Left ventricle myocardium superior (tissue), 1 donor: ENCODE data around the gene ABCA6. TPM values are rescaled to one million over a fixed set of nuclear protein-coding genes. Genes with fewer than 3 reads are reported as not detected.

Source experiments
- ATAC-seq: fragments of 200-7000 bp; cut with Tn5 transposase; one replicate; pipeline ENCODE4 v1.9.1; 2020; ENCODE audit warnings: mild to moderate bottlenecking, moderate library complexity
- DNase-seq: peaks from one replicate; pipeline ENCODE4 v3.0.0-alpha.2; 2020
- intact Hi-C: fragments of 100-400 bp; cut with micrococcal nuclease; formaldehyde crosslinking; loops from one replicate; pipeline ENCODE4 v1.11.0; 2022
- total RNA-seq: library from RNA; stranded (reverse); fragmentation: NEBNext Ultra II Directional; extraction: Animal tissue kit (Norgen Biotek cat#: 25700); gene quantifications from one replicate; pipeline ENCODE4 v1.2.1, GENCODE V29; 2021
- donor health status: DM: no; HTN: yes; CAD: no; lungs with severe emphysema.

The ABCA6 gene
- total RNA-seq, 1 donor from 2014 or later, result 21.5 TPM

DNA sequence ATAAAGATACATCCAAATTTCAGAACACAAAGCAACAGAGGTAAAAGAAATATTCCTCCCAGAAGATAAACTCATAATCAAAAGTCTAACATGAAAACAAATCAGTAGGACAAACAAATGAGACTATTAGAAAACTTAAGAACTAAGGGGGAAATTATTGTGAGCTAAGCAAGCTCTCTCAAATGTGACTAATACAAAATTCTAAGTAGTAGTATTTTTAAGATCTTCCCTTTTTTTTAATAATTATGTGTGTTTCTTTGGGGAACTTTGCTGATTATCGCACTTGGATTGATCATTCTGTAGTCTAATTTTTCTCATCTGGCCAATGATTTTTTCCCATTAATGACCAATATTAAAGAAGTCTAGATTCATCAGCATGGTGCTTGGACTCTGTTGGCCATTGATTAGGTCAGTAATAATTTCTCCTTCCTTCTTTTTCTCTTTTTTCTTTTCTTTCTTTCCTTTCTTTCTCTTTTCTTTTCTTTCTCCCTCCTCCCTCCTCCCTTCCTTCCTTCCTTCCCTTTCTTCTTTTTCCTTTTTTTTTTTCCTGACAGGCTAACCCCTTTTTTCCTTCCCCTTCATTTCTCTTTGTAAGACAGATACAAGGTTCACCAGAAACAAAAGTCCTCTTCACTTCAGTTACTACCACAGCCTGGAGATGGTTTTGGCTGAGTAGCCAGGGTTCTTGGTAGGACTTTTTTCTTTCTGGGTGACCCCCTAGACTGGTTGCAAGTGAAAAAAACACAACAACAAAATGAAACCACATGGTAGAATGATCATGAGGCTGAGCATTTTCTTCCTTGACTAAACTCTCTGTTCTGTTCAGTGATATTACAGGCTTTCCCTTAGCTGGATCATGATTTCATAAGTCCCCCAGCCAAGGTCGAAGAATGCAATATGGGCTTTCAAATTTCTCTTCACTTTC, 2.9 kb upstream of the ABCA6 start:
- intact Hi-C loops, result no loop called here

DNA sequence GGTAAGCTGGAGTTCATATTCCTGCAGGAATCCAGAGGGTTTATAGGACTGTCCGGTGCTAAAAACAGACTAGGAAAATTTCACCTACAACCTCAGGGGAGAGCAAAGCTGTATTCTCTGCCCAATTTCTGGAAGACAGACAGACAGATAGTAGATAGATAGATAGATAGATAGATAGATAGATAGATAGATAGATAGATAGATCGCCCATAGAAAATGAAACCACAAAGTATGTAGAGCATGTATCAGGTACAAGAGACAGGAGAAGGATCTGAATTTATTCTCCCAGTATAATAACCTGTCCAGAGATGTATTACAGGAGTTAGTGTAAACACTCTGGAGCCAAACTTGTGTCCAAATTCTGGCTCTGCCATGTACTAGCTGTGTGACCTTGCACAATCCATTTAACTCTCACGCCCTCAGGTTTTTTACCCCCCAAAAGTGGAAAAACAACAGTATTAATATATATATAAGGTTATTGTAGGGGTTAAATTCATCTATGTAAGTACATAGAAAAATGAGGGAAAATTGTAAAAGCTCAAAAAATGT, 2.1 kb upstream of the ABCA6 start:
- ATAC-seq (no peak), DNase-seq (no peak)
- intact Hi-C loops, result no loop called here

More for the DNA sequence above, 2.9 kb upstream of the ABCA6 start:
- no peak for DNase-seq
- ATAC-seq, result no peak

DNA sequence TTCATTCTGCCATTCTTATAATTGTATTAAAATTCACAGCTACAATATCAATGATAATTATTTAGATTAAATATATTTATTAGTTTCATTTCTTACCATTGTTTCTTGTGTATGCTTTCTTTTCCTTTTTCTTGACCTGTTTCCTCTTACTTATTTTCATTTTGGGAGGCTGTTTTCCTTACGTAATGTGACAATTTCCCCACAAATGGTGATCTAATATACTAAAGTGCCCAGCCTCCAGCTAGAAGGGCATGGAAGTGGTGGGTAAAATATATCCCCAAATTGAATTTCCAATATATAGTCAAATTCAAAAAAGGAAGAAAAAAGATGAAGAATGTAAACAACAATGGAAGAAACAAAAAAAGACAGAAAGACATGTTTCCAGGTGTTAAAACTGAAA, 1.5 kb upstream of the ABCA6 start:
- ATAC-seq (no peak), DNase-seq (no peak)
- intact Hi-C loops, result no loop called here

DNA sequence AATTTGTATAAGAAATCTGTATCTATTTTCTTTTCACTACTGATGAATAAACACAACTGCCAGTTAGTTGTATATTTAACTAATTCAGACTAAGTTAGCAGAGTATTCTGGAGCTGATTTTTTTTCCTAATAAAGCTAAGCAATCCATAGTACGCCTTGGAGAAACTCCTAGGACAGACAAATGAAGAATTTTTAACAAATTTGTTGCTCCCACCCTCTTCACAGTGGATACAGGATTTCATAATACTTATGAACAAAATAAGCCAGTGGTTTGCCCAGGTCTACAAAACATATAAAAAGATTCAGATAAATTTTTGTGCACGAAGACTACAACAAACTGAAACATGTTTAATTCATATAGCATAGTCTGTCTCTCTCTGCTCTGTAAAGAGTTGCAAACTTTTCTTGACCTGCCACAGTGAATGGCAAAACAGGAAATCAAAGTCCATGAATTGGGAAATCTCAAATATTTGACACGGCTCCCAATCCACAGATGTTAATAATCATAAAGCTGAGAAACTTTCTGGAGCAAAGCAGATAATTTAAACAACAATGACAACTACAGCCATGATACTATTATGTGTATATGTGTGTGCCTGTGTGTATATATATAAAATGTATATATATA, 594 bp upstream of the ABCA6 start:
- ATAC-seq (peak; percentile 85), DNase-seq (no peak)
- intact Hi-C loops, result no loop called here

DNA sequence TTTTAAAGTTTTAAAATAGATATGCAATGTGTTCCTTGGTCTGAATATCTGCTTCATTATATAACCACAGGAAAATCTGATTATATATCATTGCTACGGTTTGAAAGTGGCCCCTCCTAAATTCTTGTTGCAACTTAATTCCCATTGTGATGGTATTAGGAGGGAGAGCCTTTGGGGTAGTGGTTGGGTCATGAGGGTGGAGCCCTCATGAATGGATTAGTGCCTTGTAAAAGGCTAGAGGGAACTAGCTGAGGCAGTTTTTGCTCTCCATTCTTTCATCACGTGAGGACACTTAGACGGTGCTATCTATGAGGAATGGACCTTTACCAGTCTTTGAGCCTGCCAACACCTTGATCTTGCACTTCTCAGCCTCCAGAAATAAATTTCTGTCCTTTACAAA, 7.6 kb downstream of the ABCA6 start:
- DNase-seq, result no peak
- no peak for ATAC-seq
- intact Hi-C loops, result no loop called here

DNA sequence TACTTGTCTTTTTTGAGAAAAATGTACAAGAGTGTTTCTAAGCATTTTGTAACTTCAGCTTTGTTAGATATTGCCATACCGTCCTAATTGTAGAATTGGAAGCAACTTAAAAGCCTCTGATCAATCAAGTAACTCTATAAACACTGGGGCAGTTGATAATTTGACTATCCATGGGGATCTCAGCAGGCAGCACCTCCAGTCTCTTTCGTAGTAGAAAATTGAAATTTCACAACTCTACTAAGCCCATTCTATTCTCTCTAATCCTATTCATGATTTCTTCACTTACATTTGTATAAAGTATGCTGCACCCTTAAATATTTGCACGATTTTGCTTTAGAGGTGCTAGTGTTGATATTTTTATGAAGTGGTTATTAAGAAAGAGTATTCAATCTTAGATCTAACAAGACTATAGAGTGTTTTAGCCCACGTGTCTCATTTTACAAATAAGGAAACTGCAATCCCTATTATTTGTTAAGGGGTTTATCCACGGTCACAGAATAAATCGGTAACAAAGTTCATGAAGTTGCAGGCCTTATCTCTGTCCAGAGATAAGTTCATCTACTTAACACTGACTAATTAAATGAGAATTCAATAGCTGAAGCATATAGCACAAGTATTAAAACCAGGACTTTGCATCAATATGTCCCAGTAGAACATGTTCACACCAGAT, 10.9 kb downstream of the ABCA6 start:
- DNase-seq, result no peak
- intact Hi-C loops, result no loop called here

DNA sequence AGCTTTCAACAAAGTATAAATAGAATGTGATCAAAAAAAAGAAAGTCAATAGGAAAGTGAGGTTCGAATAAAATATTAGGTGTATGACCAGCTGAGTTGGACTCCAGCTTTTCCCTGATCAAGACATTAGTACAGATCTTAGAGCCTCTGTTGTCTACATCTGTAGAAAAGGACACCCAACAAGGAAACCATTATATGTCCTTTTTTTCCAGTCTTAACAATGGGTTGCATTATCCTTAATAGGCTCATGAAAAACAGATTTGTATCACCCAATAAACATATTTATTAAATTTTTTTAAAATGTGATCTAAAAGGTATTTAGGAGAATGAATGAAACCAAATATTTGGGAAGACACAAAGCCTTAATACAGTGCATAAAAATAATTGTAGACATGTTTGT, 18.1 kb downstream of the ABCA6 start:
- ATAC-seq (no peak), DNase-seq (no peak)
- intact Hi-C loops, result no loop called here

More for the DNA sequence above, 10.9 kb downstream of the ABCA6 start:
- no peak for ATAC-seq

DNA sequence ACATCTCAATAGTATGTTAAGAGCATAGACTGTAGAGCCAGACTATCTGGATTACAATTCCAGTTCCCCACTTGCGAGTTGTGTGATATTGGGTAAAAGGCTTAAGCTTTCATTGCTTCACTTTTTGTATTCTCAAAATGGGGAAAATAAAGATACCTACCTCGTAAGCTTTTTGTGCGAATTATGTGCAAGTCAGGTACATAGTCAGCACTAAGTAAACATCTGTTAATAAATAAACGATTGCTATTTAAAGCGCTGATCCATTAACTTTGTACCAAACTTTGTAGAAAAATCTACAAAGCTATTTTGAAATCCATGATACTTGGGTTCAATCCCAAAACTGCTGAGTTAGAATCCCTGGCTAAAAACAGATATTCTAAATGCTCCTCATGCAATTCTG, 19.6 kb downstream of the ABCA6 start:
- no peak for DNase-seq
- ATAC-seq, result no peak
- intact Hi-C loops, result no loop called here

DNA sequence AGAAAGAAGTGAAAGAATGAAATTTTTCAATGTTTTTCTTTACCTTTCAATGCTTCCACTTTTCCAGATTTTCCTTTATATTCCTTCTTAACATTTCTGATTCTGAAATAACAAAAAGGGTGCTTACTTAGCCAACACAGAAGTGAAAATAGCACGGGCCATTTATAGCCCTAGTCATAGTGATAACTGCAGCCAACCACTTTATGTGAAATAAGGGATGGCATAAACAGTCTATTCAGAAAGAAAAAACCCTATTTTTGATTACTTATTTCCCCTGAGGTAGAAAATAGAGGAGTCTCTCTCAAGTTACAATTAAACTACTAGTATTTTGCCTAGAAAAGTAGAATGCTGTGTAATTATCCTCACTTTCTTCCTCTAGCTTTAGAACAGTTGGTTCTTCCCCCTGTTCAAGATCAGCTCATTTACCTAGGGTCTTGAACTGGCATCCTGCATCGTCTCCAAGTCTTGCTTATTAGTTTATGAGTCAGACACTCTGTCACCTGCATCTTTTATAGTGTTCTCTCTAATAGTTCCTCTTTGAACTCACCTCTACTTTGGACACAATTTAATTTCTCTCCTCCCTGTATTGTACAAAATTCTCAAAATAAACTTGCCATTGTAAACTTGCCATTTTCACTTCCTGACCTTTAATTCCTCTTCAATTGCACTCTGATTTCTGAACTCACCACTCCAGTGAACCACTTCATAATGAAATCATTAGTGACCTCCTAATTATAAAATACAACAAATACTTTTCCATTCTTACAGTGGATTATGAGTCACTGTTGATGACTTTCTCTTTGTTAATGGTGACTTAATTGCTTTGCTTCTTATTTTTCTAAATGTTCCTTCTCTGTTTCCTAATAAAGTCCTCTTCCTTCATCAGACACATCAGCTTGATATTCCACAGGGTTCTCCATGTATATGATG, 23.6 kb downstream of the ABCA6 start:
- intact Hi-C loops, result no loop called here
- peak; percentile 57 for ATAC-seq
- DNase-seq, result no peak

DNA sequence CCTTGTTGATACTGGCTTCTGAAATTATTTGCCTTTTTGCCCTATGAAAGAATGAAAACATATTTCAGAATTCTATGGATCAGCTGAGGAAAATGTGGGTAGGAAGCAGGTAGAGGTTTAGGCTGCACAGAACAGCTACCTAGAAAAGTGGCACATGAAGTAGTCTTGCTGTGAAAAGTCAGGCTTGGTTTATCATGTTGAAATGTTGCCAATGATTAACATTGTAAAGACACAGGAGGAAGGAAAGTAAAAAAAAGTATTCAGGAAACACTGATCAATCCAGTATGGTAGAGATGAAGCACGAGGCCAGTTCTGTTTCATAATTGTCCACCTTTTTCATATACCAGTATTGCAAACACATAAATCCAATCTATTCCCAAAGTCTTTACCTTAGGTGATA, 29.9 kb downstream of the ABCA6 start:
- ATAC-seq (no peak), DNase-seq (no peak)
- intact Hi-C loops, result no loop called here

DNA sequence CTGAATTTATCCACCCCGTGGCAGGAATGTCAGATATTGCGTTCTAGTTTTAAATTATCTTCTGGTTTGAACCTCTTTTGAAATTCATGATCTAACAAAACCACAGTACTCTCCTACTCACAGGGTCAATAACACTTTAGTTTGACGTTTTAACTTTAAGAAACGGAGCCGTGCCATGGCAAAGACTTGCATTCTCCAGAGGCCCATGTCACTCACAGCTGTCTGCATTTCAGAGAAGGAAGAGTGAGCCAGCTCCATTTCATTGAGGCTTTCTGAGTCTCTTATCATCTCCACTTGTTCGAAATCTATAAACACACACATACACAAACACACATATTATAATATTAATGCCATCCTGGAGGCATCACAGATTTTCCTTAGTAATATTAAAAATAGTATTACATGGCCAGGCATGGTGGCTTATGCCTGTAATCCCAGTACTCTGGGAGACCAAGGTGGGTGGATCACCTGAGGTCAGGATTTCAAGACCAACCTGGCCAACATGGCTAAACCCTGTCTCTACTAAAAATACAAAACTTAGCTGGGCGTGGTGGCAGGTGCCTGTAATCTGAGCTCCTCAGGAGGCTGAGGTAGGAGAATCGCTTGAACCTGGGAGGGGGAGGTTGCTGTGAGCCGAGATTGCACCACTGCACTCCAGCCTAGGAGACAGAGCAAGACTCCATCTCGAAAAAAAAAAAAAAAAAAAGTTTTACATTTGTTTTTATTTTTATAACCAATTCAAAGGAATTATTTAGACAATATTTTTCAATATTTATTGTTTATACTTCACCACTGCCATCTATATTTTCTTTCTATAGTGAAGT, 35.6 kb downstream of the ABCA6 start:
- intact Hi-C loops, result no loop called here
- ATAC-seq (no peak), DNase-seq (no peak)

DNA sequence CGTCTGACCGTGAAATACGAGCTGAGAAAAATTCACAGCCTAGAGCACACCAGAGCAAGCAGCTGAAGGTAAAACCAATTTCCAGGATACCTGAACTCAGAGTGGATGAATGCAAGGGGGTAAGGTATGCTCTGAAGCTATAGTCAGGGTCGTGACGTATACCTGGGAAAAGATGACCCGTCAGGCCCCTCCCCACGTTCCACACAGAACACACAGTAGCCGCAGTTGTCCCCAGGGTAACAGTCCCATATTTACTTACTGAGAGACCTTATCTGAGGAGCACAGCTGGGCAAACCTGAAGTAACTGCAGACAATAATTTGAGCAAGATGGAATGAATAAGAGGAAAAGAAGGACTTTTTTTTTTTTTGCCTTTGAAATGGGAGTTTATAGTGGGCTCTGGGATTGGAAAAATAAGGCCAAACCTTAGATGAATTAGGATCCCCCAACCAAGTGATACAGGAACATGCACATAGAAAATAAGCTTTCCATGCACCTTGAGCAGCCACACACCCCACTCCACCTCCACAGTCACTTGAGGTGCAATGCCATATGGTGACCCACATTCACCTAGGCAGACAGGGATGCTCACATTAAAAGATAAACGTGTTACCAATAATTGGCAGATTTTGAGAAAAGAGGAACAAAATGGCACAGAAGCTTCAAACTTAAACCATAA, 38.0 kb downstream of the ABCA6 start:
- no peak for DNase-seq
- ATAC-seq, result no peak
- intact Hi-C loops, result no loop called here

DNA sequence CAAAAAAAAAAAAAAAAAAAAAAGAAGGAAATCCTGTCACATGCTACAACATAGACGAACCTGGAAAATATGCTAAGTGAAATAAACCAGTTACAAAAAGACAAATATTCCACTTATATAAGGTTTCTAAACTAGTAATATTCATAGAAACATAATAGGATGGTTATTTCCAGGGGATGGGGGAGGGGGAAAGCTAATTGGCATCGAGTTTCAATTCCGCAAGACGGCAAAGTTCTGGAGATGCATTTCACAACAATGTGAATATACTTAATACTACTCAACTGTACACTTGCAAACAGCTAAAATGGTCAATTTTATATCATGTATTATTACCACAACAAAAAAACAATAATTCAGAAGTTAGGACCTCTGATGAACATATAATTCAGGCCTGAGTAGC, 43.1 kb downstream of the ABCA6 start:
- DNase-seq (no peak), ATAC-seq (no peak)
- intact Hi-C loops, result no loop called here

DNA sequence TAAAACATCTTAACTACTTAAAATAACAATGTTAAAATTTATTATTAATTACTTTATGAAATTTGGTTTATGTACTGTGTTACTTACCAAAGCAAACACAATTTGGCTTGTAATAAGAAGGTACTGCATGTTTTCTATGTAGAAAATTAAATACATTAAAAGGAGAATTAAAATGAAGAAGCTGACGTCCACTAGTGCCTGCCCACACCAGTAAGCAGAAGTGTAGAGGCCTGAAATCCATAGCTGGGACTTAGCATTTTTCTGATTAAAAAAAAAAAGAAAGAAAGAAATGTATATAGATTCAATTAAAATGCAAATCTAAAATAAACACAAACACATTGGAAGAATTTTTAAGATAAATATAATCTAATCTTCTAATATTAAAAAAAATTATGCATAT, 45.2 kb downstream of the ABCA6 start:
- ATAC-seq (no peak), DNase-seq (no peak)
- intact Hi-C loops, result no loop called here

DNA sequence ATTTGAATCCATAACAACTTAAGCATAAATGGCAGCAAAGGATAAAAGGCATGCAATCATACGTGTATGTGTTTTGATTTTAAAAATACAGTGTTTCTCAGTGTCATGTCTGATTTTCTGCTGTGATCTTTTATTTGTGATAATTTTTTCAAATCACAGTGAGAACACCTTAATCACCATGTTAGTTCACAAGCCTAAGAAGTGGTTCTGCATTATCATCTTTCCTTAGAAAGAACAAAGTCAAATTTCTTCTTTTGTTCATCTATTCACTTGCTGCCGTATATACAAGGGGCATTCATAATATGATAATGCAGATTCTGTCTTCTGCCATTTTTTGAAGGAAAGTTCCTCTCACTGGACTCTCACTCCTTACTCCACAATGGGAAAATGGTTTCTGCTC, 47.7 kb downstream of the ABCA6 start:
- intact Hi-C loops, result no loop called here
- ATAC-seq (no peak), DNase-seq (no peak)

DNA sequence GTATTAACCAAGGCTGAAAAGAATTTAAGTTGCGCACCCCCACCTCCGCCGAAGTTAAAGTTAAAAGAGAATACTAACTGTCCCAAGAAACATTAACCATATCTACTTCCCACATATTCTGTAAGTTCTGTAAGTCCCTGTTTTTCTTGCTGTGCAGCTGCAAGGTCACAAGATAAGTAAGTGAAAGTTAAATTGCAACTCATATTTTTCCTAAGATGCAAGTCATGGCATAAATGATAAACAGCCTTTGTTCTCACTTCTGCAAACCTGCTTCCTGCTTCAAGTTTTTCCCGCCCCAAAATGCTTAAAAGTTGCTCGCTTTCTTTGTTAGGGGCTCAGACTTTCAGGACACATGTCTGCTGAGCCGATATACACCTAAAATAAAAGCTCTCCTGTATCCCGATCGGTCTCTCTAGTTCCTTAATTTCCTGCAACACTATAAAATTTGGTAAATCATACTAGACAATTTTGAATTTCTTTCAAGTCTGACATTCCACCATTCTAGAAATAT, 48.4 kb downstream of the ABCA6 start:
- ATAC-seq, result peak; percentile 40
- DNase-seq, result no peak
- intact Hi-C loops, result no loop called here

DNA sequence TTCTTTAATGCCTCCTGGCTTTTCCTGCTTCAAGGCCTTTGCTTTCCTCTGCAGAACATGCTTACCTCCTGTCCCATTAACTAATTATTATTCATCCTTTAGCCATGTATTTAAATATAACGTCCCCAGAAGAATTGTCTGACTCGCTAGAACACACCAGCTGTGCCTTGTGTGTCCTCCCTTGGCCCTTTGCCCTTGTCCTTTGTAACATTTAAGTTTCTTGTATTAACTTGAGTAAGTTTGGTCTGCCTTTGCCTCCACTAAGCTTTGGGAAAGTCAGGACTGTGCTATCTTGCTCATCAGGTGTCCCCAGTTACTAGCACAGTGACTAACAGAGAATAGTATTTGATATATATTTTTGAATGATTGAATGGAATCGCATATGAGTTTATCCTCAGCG, 51.3 kb downstream of the ABCA6 start:
- intact Hi-C loops, result no loop called here
- no peak for DNase-seq
- no peak for ATAC-seq
